ENCODE data around the gene CCL27. TPM values are rescaled to one million over a fixed set of nuclear protein-coding genes. Genes with fewer than 3 reads are reported as not detected.

Gene CCL27
- total and polyA plus RNA-seq, 10 of the 15 experiments (the other 5 are each of a cell fraction or from before 2014, with no cell fraction given), result 0.45 TPM; not detected in 9

- in situ Hi-C loops (cut with MboI), result no loop called here
- intact Hi-C loops (cut with micrococcal nuclease; ENCODE audit: unreplicated experiment), result loop anchor here (1.0 kb wide), 1 partner anchor 22 kb away; the partner anchor contains the start of gene RPP25L
- no peak for DNase-seq (ENCODE audit: low read depth, low spot score)
- no peak overlapping the region for H3K27ac ChIP-seq (ENCODE audit: control insufficient read depth, insufficient read depth)
- WGBS (ENCODE audit: insufficient coverage, insufficient replicate concordance, low lambda C conversion rate, missing lambda C conversion rate), result 95% methylated on average over 3 of the region's 3 CpGs
- RAD21 ChIA-PET (ENCODE audit: unreplicated experiment), result interaction anchor here (1.0 to 1.6 kb wide), 11 partner anchors 8 to 231 kb away, joined by 3 to 8 read pairs (median 3); partner anchors contain the start of genes DCTN3 and GALT
- H3K9me3 ChIP-seq (replicated peaks; ENCODE audit: control insufficient read depth, insufficient read depth, low read length), result no peaks in the 10 kb centered on the region
- POLR2A ChIA-PET, result interaction anchor here (1.1 to 1.2 kb wide), 2 partner anchors 10 to 13 kb away, joined by 4 read pairs; no protein-coding TSS in a partner anchor
- no peak for FAIRE-seq
- BruUV-seq (replicated peaks), result no TSS peak
- no peak overlapping the region for H3K9ac ChIP-seq (ENCODE audit: control insufficient read depth, insufficient read depth, low read length)
- ATAC-seq, result no peak
- H4K20me1 ChIP-seq (ENCODE audit: control insufficient read depth, insufficient read depth), result no peaks in the 10 kb centered on the region; the same call in none of the 2 replicates
- no peaks in the 10 kb centered on the region; the same call in none of the 2 replicates for H3K4me1 ChIP-seq (ENCODE audit: control insufficient read depth, insufficient read depth, low read length)
- peaks cover 15% of the 10 kb centered on the region for H3K79me2 ChIP-seq (ENCODE audit: control insufficient read depth, insufficient read depth, low read length)
- H3K4me3 ChIP-seq, result no peak overlapping the region
- H2AFZ ChIP-seq (ENCODE audit: control insufficient read depth, low read depth, low read length), result no peak overlapping the region
- peaks cover under 1 to 4% of the 10 kb centered on the region in 2 experiments; a peak in 3 of 4 replicates for H3K27me3 ChIP-seq (replicated peaks in 1 of 2; ENCODE audit: control insufficient read depth in 2 of 2, insufficient read depth in 2 of 2, low read length in 1 of 2)
- CTCF ChIA-PET, result interaction anchor here (0.5 to 8.3 kb wide), 30 partner anchors 9 to 856 kb away, joined by 3 to 118 read pairs (median 4); partner anchors contain the start of genes DCTN3, GALT and RPP25L
- SMC1A ChIA-PET (ENCODE audit: uncharacterized antibody, unreplicated experiment), result interaction anchor here (0.7 to 2.6 kb wide), 14 partner anchors 8 to 257 kb away, joined by 3 to 13 read pairs (median 4); partner anchors contain the start of genes DCTN3, GALT, MYORG and RPP25L
- H3K4me2 ChIP-seq (ENCODE audit: control insufficient read depth, insufficient read depth), result no peak overlapping the region
- peaks cover 2 to 6% of the 10 kb centered on the region in 2 experiments; a peak in 3 of 4 replicates for H3K36me3 ChIP-seq (ENCODE audit: control insufficient read depth in 2 of 2, insufficient read depth in 2 of 2, low read length in 1 of 2)
- TF ChIP-seq BACH1 (IDR thresholded peaks at IDR 0.05; ENCODE audit: borderline replicate concordance) (no peak), ZNF274 (IDR thresholded peaks at IDR 0.05; ENCODE audit: insufficient read depth, insufficient read length) (no peak), IKZF2 (IDR thresholded peaks at IDR 0.05) (no peak), HDGF (IDR thresholded peaks at IDR 0.05) (no peak), CBFB (IDR thresholded peaks at IDR 0.05; ENCODE audit: low read depth) (no peak), CHD2 (IDR thresholded peaks at IDR 0.05; ENCODE audit: borderline replicate concordance, low read depth, low read length) (no peak), TARDBP (IDR thresholded peaks at IDR 0.05; ENCODE audit: borderline replicate concordance) (no peak), RBBP5 (conservative IDR thresholded peaks at IDR 0.05) (no peak), ZZZ3 (IDR thresholded peaks at IDR 0.05; ENCODE audit: control insufficient read depth, insufficient read length, low read depth) (no peak), CUX1 (IDR thresholded peaks at IDR 0.05; ENCODE audit: insufficient replicate concordance, low read depth, low read length) (no peak), HCFC1 (IDR thresholded peaks at IDR 0.05; ENCODE audit: low read length) (no peak), BMI1 (IDR thresholded peaks at IDR 0.05; ENCODE audit: borderline replicate concordance) (no peak), ZNF217 (IDR thresholded peaks at IDR 0.05) (no peak), SREBF1 (IDR thresholded peaks at IDR 0.05; ENCODE audit: low read length) (no peak), ZBTB40 (IDR thresholded peaks at IDR 0.05; ENCODE audit: borderline replicate concordance) (no peak), NFYB (IDR thresholded peaks at IDR 0.05; ENCODE audit: insufficient read depth, low read depth, low read length) (no peak)
Observed at GRCh38 chr9:34634551-34635248, 27.8 kb downstream of the CCL27 start.
